ENCODE data around the gene TOR3A.
"Not testable (repeated sequence)": the region's sequence is repeated elsewhere in the genome, so short reads cannot be mapped to it uniquely, and the experiment has no call there.

The TOR3A gene

GRCh38 chr1:179081687-179082332 is at the start of gene TOR3A:
TSS of gene TOR3A (plus strand) at chr1:179082070. CDS start at chr1:179082129, 59 bp downstream.
- peak; percentile 51 for DNase-seq

GRCh38 chr1:179034720-179035119 is 47.1 kb upstream of the TOR3A start:
- no peak for DNase-seq

- no peak for DNase-seq
Measured at GRCh38 chr1:179036844-179037465, 44.9 kb upstream of the TOR3A start.

- no peak for DNase-seq
Measured at GRCh38 chr1:179038528-179039281, 43.2 kb upstream of the TOR3A start.

- not testable (repeated sequence) for DNase-seq
Measured at GRCh38 chr1:179039502-179040174, 42.2 kb upstream of the TOR3A start.

- DNase-seq: not testable (repeated sequence)
Measured at GRCh38 chr1:179040175-179040551, 41.7 kb upstream of the TOR3A start.

- no peak for DNase-seq
Measured at GRCh38 chr1:179042087-179042486, 39.8 kb upstream of the TOR3A start.

GRCh38 chr1:179042700-179043099 is 39.2 kb upstream of the TOR3A start:
- no peak for DNase-seq

- DNase-seq: peak; percentile 32
Measured at GRCh38 chr1:179043266-179043665, 38.6 kb upstream of the TOR3A start.

GRCh38 chr1:179043907-179044306 is 38.0 kb upstream of the TOR3A start:
- DNase-seq: no peak

GRCh38 chr1:179046808-179047635 is 34.8 kb upstream of the TOR3A start:
- DNase-seq: no peak

GRCh38 chr1:179047636-179047997 is 34.3 kb upstream of the TOR3A start:
- DNase-seq: no peak

GRCh38 chr1:179048339-179049124 is 33.3 kb upstream of the TOR3A start:
- no peak for DNase-seq

- DNase-seq: no peak
Measured at GRCh38 chr1:179052776-179053175, 29.1 kb upstream of the TOR3A start.

GRCh38 chr1:179053486-179053885 is 28.4 kb upstream of the TOR3A start:
- DNase-seq: no peak

- no peak for DNase-seq
Measured at GRCh38 chr1:179055937-179056336, 25.9 kb upstream of the TOR3A start.

GRCh38 chr1:179058487-179059483 is 23.1 kb upstream of the TOR3A start:
- no peak for DNase-seq

GRCh38 chr1:179061360-179062282 is 20.2 kb upstream of the TOR3A start:
- DNase-seq: no peak

- DNase-seq: no peak
Measured at GRCh38 chr1:179066471-179066870, 15.4 kb upstream of the TOR3A start.
